Measurements from ENCODE around the gene CALD1.

GRCh38 chr7:134774119-134774518 is 5.3 kb upstream of the CALD1 start:
- TF ChIP-seq CTCF (IDR thresholded peaks at IDR 0.05) (no peak), POLR2A (IDR thresholded peaks at IDR 0.05) (no peak)

Measured in uterus (tissue), 2 donors.